Neural cell (in vitro differentiated cells): ENCODE results near the gene UNC5C. TPM values are rescaled to one million over a fixed set of nuclear protein-coding genes. Genes with fewer than 3 reads are reported as not detected.

ENCODE experiments used
- H2AFZ ChIP-seq: fragments of 200-600, 300-800 bp; sonication (generic), shearing (Covaris generic); 2 replicates; pipeline ENCODE4 v1.6.0; 2014; ENCODE audit warnings: low read depth, mild to moderate bottlenecking, antibody characterized with exemption, low read length, moderate library complexity
- H3F3A ChIP-seq: fragments of 200-600 bp; shearing (Covaris generic); 2 replicates; pipeline ENCODE4 v1.6.1; 2016; ENCODE audit warnings: mild to moderate bottlenecking, moderate library complexity, mixed read lengths, antibody characterized with exemption, low read length; ENCODE audit not compliant: insufficient read depth, poor library complexity, severe bottlenecking
- H3K27ac ChIP-seq: fragments of 200-600, 300-800 bp; sonication (generic), shearing (Covaris generic); 2 replicates; pipeline ENCODE4 v1.5.1; 2014; ENCODE audit warnings: mild to moderate bottlenecking, low read length, moderate library complexity
- H3K27me3 ChIP-seq: fragments of 300-800, 200-600 bp; sonication (generic), shearing (Covaris generic); 2 replicates; pipeline ENCODE4 v1.6.0; 2014; ENCODE audit warnings: mild to moderate bottlenecking, low read depth, low read length, moderate library complexity; ENCODE audit not compliant: insufficient read depth
- H3K36me3 ChIP-seq: fragments of 300-800, 200-600 bp; sonication (generic), shearing (Covaris generic); 2 replicates; pipeline ENCODE4 v1.5.1; 2014; ENCODE audit warnings: mild to moderate bottlenecking, antibody characterized with exemption, low read length, moderate library complexity; ENCODE audit not compliant: insufficient read depth
- H3K4me2 ChIP-seq: fragments of 300-800, 200-600 bp; sonication (generic), shearing (Covaris generic); 2 replicates; pipeline ENCODE4 v1.6.0; 2014; ENCODE audit warnings: mild to moderate bottlenecking, low read length
- H3K4me3 ChIP-seq: fragments of 300-800, 200-600 bp; sonication (generic), shearing (Covaris generic); 2 replicates; pipeline ENCODE4 v1.5.1; 2014; ENCODE audit warnings: mild to moderate bottlenecking, low read length, moderate library complexity
- H3K79me2 ChIP-seq: fragments of 200-600 bp; shearing (Covaris generic); replicated peaks from 2 replicates; pipeline ENCODE4 v1.6.0; 2014; ENCODE audit warnings: mild to moderate bottlenecking, low read length, moderate library complexity; ENCODE audit not compliant: insufficient read depth
- H3K9ac ChIP-seq: fragments of 300-800, 200-600 bp; sonication (generic), shearing (Covaris generic); 2 replicates; pipeline ENCODE4 v1.6.1; 2016; ENCODE audit warnings: mild to moderate bottlenecking, low read length, mixed read lengths
- H3K9me2 ChIP-seq: fragments of 200-600 bp; shearing (Covaris generic); 2 replicates; pipeline ENCODE4 v1.6.1; 2016; ENCODE audit warnings: mild to moderate bottlenecking, low read length, mixed read lengths; ENCODE audit not compliant: insufficient read depth
- H3K9me3 ChIP-seq: fragments of 200-600, 300-800 bp; sonication (generic), shearing (Covaris generic); 2 replicates; pipeline ENCODE4 v1.6.1; 2016; ENCODE audit warnings: mild to moderate bottlenecking, mixed run types, low read length, moderate library complexity, mixed read lengths
- H4K20me1 ChIP-seq: fragments of 200-600 bp; shearing (Covaris generic); 2 replicates; pipeline ENCODE4 v1.6.1; 2016; ENCODE audit warnings: mild to moderate bottlenecking, mixed run types; ENCODE audit not compliant: insufficient read depth
- EP300 ChIP-seq: fragments of 450-650 bp; conservative IDR thresholded peaks from 2 replicates; pipeline ENCODE4 v1.6.1; 2014; ENCODE audit warnings: antibody characterized with exemption, mild to moderate bottlenecking, moderate library complexity; ENCODE audit not compliant: poor library complexity, severe bottlenecking
- EZH2 ChIP-seq: fragments of 200-600, 300-800 bp; shearing (Covaris generic), sonication (generic); IDR thresholded peaks from 2 replicates; pipeline ENCODE4 v1.6.1; 2014; ENCODE audit warnings: antibody characterized with exemption, low read length, borderline replicate concordance, mild to moderate bottlenecking; ENCODE audit not compliant: insufficient read depth, poor library complexity, severe bottlenecking
- MXI1 ChIP-seq: fragments of 450-650 bp; conservative IDR thresholded peaks from 2 replicates; pipeline ENCODE4 v1.6.1; 2014; ENCODE audit warnings: antibody characterized with exemption, mild to moderate bottlenecking; ENCODE audit not compliant: poor library complexity, severe bottlenecking
- POLR2AphosphoS5 ChIP-seq: IDR thresholded peaks from 2 replicates; pipeline ENCODE4 v1.6.1; 2012
- RAD21 ChIP-seq: fragments of 450-650 bp; conservative IDR thresholded peaks from 2 replicates; pipeline ENCODE4 v1.6.1; 2014; ENCODE audit warnings: antibody characterized with exemption, mild to moderate bottlenecking, moderate library complexity
- SMC3 ChIP-seq: fragments of 450-650 bp; conservative IDR thresholded peaks from 2 replicates; pipeline ENCODE4 v1.6.1; 2014; ENCODE audit warnings: antibody characterized with exemption, mild to moderate bottlenecking, moderate library complexity; ENCODE audit not compliant: poor library complexity
- TAF1 ChIP-seq: IDR thresholded peaks from 2 replicates; pipeline ENCODE4 v1.6.1; 2012; ENCODE audit warnings: low read depth
- polyA plus RNA-seq: library from polyadenylated mRNA; depleted of rRNA; stranded (reverse); fragments of >200 nt; gene quantifications from 2 replicates; pipeline ENCODE4 v1.2.3, GENCODE V29; 2014
- TF ChIP-seq, protein P1 (sequence below): fragments of 450-650 bp; IDR thresholded peaks from 2 replicates; pipeline ENCODE4 v1.5.1; 2014; ENCODE audit warnings: antibody characterized with exemption, mild to moderate bottlenecking, moderate library complexity; ENCODE audit not compliant: poor library complexity, severe bottlenecking
- TF ChIP-seq, protein P2 (sequence below): IDR thresholded peaks from 2 replicates; pipeline ENCODE4 v1.6.1; 2012; ENCODE audit warnings: borderline replicate concordance

Gene UNC5C
- polyA plus RNA-seq, 1 donor from 2014 or later: 0.56 TPM

DNA sequence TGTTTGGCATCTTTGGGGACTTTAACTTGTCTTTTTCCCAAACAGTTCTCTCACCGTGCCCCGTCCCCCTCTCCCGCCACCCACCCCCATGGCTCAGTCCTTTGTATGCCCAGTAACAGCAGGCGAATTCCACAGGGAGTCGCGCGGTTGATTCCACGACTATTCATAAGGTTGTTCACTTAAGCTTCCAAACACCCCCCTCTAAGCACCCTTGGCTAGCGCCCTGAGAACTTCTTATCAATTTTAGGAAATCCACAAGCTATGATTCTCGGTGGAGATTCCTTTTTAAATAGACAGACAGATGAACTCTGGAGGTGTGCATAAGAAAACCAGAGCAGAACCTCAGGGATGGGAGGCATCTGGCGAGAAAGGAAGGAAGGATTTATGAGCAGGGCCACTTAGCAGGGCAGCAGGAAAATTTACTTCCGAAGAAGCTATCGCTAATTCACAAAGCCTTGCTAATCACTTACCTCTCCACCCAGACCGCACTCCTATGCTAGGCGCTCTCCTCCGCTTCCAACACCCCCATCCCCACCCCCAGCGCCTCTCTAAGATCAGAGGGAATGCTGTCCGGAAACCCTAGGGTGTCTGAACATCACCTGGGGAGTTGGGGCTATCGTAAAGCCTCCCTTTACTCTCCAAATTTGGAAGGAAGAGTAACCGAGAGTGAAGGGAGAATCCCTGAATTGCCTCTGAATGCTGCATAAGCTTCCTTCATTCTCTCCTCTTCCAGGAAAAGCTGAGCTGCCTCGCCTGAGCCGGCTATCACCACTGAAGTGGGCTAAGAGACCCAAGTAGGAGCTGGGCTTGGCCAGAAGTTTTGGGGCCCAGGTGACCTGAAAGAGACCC is 1.7 kb downstream of the UNC5C start:
- H3K79me2 ChIP-seq: no peaks in the 10 kb centered on the region
- peak overlapping the region; percentile 5 for H3K9ac ChIP-seq
- peak overlapping the region; percentile 68 for H3K4me2 ChIP-seq
- H4K20me1 ChIP-seq: no peaks in the 10 kb centered on the region
- no peaks in the 10 kb centered on the region for H3K36me3 ChIP-seq
- no peaks in the 10 kb centered on the region for H3K9me3 ChIP-seq
- TF ChIP-seq RAD21: no peak
- peaks cover 66% of the 10 kb centered on the region for H3K27me3 ChIP-seq
- H3K27ac ChIP-seq: no peak overlapping the region
- H3F3A ChIP-seq: no peaks in the 10 kb centered on the region
- H2AFZ ChIP-seq: no peak overlapping the region
- no peaks in the 10 kb centered on the region for H3K9me2 ChIP-seq
- peak overlapping the region; percentile 74 for H3K4me3 ChIP-seq

DNA sequence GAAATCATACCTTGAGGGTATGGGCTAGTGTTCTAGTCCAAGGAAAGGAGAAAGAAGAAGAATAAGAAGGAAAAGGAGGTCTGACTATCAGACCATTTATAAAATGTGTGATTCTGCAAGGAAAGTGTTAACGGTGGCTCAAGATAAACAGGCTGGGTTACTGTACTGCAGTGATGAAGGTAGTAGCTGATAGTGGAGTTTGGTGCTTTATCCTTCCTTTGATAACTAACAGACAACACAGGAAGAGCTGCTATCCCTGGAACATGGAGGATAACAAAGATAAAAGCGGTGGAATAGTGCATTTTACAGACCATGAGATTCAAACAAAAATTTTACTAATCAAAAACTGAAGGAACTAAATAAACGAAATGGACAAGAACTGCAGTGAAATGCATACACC is 2.6 kb downstream of the UNC5C start:
- Histone ChIP-seq H3K36me3 (no peaks in the 10 kb centered on the region), H3K27me3 (peaks cover 57% of the 10 kb centered on the region), H3K4me2 (no peak overlapping the region), H3K9ac (no peak overlapping the region), H3K4me3 (peak overlapping the region; percentile 74), H3K27ac (no peak overlapping the region), H3K79me2 (no peaks in the 10 kb centered on the region), H3F3A (no peaks in the 10 kb centered on the region), H3K9me3 (no peaks in the 10 kb centered on the region), H2AFZ (no peak overlapping the region), H3K9me2 (no peaks in the 10 kb centered on the region), H4K20me1 (no peaks in the 10 kb centered on the region)
- TF ChIP-seq TAF1: no peak
- TF ChIP-seq RAD21: no peak
- no peak for TF ChIP-seq EZH2
- TF ChIP-seq, protein P1, sequence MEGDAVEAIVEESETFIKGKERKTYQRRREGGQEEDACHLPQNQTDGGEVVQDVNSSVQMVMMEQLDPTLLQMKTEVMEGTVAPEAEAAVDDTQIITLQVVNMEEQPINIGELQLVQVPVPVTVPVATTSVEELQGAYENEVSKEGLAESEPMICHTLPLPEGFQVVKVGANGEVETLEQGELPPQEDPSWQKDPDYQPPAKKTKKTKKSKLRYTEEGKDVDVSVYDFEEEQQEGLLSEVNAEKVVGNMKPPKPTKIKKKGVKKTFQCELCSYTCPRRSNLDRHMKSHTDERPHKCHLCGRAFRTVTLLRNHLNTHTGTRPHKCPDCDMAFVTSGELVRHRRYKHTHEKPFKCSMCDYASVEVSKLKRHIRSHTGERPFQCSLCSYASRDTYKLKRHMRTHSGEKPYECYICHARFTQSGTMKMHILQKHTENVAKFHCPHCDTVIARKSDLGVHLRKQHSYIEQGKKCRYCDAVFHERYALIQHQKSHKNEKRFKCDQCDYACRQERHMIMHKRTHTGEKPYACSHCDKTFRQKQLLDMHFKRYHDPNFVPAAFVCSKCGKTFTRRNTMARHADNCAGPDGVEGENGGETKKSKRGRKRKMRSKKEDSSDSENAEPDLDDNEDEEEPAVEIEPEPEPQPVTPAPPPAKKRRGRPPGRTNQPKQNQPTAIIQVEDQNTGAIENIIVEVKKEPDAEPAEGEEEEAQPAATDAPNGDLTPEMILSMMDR: no peak
- no peak for TF ChIP-seq EP300
- TF ChIP-seq, protein P2, sequence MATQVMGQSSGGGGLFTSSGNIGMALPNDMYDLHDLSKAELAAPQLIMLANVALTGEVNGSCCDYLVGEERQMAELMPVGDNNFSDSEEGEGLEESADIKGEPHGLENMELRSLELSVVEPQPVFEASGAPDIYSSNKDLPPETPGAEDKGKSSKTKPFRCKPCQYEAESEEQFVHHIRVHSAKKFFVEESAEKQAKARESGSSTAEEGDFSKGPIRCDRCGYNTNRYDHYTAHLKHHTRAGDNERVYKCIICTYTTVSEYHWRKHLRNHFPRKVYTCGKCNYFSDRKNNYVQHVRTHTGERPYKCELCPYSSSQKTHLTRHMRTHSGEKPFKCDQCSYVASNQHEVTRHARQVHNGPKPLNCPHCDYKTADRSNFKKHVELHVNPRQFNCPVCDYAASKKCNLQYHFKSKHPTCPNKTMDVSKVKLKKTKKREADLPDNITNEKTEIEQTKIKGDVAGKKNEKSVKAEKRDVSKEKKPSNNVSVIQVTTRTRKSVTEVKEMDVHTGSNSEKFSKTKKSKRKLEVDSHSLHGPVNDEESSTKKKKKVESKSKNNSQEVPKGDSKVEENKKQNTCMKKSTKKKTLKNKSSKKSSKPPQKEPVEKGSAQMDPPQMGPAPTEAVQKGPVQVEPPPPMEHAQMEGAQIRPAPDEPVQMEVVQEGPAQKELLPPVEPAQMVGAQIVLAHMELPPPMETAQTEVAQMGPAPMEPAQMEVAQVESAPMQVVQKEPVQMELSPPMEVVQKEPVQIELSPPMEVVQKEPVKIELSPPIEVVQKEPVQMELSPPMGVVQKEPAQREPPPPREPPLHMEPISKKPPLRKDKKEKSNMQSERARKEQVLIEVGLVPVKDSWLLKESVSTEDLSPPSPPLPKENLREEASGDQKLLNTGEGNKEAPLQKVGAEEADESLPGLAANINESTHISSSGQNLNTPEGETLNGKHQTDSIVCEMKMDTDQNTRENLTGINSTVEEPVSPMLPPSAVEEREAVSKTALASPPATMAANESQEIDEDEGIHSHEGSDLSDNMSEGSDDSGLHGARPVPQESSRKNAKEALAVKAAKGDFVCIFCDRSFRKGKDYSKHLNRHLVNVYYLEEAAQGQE: no peak
- TF ChIP-seq SMC3: no peak
- TF ChIP-seq POLR2AphosphoS5: no peak
- no peak for TF ChIP-seq MXI1
